AG04449 (cell line): ENCODE data around the gene CHRNB1.
A peak's percentile ranks its signal among the peaks of the same experiment; 100 is the strongest.

Source experiments
- CTCF ChIA-PET: fragments of 350-600 bp; formaldehyde crosslinking; extraction: SDS; loops from one replicate; lab custom pipeline; 2021; ENCODE audit warnings: antibody characterized with exemption; lab: Yijun Ruan, JAX
- POLR2A ChIA-PET: fragments of 400-600, 350-600 bp; formaldehyde crosslinking; extraction: SDS; loops from one replicate; lab custom pipeline; 2020; ENCODE audit warnings: antibody characterized with exemption, inconsistent platforms; lab: Yijun Ruan, JAX
- DNase-seq: peaks from one replicate; pipeline ENCODE4 v3.0.0-alpha.2; 2010; ENCODE audit warnings: low read depth, low spot score
- H3K4me3 ChIP-seq: 2 replicates; pipeline ENCODE4 v1.5.1; 2011; ENCODE audit warnings: low read depth, mild to moderate bottlenecking, control low read depth, low read length
- TF ChIP-seq, protein P1 (sequence below): IDR thresholded peaks from one replicate; pipeline ENCODE4 v1.5.1; 2011; ENCODE audit warnings: mild to moderate bottlenecking, moderate library complexity, low read length, control low read depth, inconsistent platforms; ENCODE audit not compliant: insufficient read depth; ENCODE audit errors: missing control alignments

Gene CHRNB1

DNA sequence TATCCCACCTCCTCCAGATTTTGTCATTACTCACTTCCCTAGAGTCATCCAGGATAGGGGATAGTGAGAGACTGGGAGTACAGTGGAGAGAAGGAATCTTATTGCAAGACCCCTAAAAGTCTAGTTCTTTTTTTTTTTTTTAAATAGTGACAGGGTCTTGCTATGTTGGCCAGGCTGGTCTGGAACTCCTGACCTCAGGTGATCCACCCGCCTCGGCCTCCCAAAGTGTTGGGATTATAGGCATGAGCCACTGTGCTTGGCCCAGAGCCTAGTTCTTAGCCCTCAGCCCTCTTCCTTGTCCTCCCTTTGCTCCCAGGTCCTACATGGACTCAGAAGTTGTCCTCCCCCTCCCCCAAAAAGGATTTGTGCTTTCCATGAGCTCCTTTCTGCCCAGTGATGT lies 2.7 kb upstream of the CHRNB1 start:
- ChIA-PET POLR2A (interaction anchor here (0.7 kb wide), 1 partner anchor 38 kb away, joined by 3 read pairs; the partner anchor contains the start of gene TMEM256), CTCF (interaction anchor here (1.1 to 3.1 kb wide), 4 partner anchors 12 to 86 kb away, joined by 3 to 16 read pairs (median 4); partner anchors contain the start of gene TMEM95)
- DNase-seq = no peak
- TF ChIP-seq, protein P1, sequence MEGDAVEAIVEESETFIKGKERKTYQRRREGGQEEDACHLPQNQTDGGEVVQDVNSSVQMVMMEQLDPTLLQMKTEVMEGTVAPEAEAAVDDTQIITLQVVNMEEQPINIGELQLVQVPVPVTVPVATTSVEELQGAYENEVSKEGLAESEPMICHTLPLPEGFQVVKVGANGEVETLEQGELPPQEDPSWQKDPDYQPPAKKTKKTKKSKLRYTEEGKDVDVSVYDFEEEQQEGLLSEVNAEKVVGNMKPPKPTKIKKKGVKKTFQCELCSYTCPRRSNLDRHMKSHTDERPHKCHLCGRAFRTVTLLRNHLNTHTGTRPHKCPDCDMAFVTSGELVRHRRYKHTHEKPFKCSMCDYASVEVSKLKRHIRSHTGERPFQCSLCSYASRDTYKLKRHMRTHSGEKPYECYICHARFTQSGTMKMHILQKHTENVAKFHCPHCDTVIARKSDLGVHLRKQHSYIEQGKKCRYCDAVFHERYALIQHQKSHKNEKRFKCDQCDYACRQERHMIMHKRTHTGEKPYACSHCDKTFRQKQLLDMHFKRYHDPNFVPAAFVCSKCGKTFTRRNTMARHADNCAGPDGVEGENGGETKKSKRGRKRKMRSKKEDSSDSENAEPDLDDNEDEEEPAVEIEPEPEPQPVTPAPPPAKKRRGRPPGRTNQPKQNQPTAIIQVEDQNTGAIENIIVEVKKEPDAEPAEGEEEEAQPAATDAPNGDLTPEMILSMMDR = no peak
- no peak overlapping the region for H3K4me3 ChIP-seq

DNA sequence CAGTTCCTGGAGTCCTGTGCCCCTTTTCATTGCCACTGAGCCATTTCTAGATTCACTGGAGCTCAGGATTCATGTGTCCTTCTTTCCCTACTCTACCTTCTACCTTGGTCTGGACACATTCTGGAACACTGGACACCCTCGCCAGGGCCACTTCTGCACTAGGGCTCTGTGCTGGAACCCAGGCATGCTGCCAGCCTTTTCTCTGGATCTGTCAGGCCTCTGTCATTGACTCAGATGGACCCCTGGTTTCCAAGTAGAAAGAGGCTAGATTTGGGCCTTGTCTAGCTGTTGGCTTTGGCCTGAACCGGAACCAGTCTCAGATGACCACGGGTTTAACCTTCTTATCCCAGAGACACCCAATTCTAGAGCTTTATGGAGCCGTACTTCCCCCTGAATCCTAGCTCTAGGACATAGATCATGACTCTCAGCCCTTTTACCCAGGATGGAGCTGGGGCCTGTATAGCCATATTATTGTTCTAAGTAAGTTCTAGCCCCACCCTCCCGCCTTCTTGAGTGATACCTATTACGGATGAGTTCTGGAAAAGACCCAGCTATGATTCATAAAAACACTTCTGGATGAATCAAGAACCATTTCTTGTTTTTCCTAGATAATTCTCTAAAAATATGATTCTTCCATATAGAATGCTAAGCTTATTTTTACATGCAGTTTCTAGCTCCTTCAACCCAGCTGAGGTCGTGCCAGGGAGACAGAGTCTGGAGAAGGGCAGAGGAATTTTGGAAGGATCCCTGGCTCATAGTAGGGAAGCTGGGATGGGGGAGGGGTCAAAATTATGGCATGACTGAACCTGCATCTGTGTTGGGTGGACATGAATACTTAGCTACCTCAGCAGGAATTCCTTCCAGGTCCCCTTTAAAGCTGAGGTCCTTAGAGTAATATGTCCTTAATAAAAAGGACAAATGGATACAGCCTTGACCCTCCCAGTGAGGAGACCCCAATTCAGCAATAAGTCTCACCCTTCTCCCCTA lies 1.1 kb upstream of the CHRNB1 start:
- CTCF ChIA-PET = interaction anchor here (0.9 to 8.8 kb wide), 6 partner anchors 7 to 171 kb away, joined by 3 to 62 read pairs (median 3); partner anchors contain the start of genes FXR2, SENP3 and TMEM102
- no peak for DNase-seq
- POLR2A ChIA-PET = interaction anchor here (0.7 to 1.2 kb wide), 3 partner anchors 11 to 49 kb away, joined by 3 to 10 read pairs (median 4); partner anchors contain the start of genes PLSCR3 and POLR2A
- TF ChIP-seq, protein P1 = no peak
- no peak overlapping the region for H3K4me3 ChIP-seq

DNA sequence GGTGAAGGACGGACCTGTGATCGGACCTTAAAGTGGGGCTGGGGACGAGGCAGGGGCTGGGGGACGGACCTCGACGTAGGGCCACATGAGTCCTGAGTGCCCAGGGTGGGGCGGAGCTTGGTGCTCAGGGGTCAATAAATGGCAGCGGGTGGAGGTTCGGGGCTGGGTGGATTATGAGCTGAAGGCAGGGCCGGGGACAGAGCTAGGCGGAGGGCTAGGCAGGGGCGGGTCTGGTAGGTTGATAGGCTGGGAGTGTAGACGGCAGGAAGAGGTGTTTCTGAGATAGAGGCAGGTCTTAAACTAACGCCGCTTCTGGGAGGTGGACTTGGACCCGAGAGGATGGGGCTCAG lies 733 bp downstream of the CHRNB1 start:
- TF ChIP-seq, protein P1 = no peak
- no peak for DNase-seq
- ChIA-PET CTCF (interaction anchor here (1.0 to 8.8 kb wide), 4 partner anchors 9 to 115 kb away, joined by 3 to 62 read pairs (median 7); partner anchors contain the start of genes TMEM102 and TMEM95), POLR2A (interaction anchor here (1.4 kb wide), 1 partner anchor 39 kb away, joined by 4 read pairs; the partner anchor contains the start of gene POLR2A)
- H3K4me3 ChIP-seq = peak overlapping the region; percentile 36

DNA sequence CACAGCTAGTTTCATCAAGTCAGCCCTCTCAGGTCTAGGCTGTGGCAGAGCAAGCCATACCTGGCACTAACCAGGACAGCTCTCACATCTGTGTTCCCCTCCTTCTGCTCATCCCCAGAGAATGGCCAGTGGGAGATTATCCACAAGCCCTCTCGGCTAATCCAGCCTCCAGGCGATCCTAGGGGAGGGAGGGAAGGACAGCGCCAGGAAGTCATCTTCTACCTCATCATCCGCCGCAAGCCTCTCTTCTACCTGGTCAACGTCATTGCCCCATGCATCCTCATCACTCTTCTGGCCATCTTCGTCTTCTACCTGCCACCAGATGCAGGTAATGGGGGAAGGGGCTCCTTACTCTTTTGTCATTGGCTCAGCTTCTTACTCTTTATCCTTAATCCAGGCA lies 3.6 kb downstream of the CHRNB1 start:
- ChIA-PET CTCF (interaction anchor here (8.8 kb wide), 1 partner anchor 12 kb away, joined by 62 read pairs; the partner anchor contains the start of gene TMEM102), POLR2A (no interaction called here)
- H3K4me3 ChIP-seq = no peak overlapping the region
- TF ChIP-seq, protein P1 = no peak
- no peak for DNase-seq

- ChIA-PET CTCF (interaction anchor here (1.1 to 1.4 kb wide), 2 partner anchors 19 to 24 kb away, joined by 3 read pairs; no protein-coding TSS in a partner anchor), POLR2A (no interaction called here)
- H3K4me3 ChIP-seq = no peak overlapping the region
- TF ChIP-seq, protein P1 = no peak
- no peak for DNase-seq
Measured at GRCh38 chr17:7459961-7460545, 15.2 kb downstream of the CHRNB1 start.
